Stomach (tissue), 4 donors: ENCODE measurements around the gene FGGY.

Experiments
- POLR2A ChIP-seq, 4 donors: fragments of 450-650 bp; IDR thresholded peaks; one replicate each; pipeline ENCODE4 v1.6.1; 2016; ENCODE audit warnings: antibody characterized with exemption in 4 of 4, control low read depth in 2 of 4, mild to moderate bottlenecking in 1 of 4, moderate library complexity in 1 of 4
- POLR2AphosphoS5 ChIP-seq, 3 donors: sonication (generic); formaldehyde crosslinking; IDR thresholded peaks; one replicate each; pipeline ENCODE4 v1.6.1; 2016; ENCODE audit warnings: antibody characterized with exemption in 3 of 3
- TF ChIP-seq, protein P1 (sequence below), 7 experiments: fragments of 450-650 bp in 4 of 7; fragments of 200-600 bp in 3 of 7; sonication (generic) in 3 of 7; IDR thresholded peaks; one replicate each; pipeline ENCODE4 v1.5.1; 2016 to 2019; ENCODE audit warnings: antibody characterized with exemption in 7 of 7, control low read depth in 2 of 7, mild to moderate bottlenecking in 1 of 7

DNA sequence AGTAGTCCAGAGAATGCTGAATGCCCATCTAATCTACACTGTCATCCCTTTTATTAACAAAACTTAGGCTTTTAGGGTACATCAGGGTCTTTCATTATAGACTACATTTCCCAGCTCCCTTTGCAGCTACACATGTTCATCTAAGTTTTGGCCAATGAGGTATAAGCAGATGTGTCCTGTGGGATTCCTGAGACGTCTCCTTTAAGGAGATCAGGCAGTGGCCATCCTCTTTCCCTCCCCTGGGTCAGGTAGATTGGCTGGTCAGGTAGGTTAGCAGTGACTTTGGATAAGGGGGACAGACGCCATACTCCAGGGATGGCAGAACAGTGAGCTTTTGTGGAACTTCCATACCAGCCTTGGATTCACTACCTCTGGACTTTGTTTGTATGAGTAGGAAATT lies 188.3 kb downstream of the FGGY start:
- TF ChIP-seq POLR2A (IDR thresholded peaks at IDR 0.05) (no peak), POLR2AphosphoS5 (IDR thresholded peaks at IDR 0.05) (no peak)
- TF ChIP-seq, protein P1, sequence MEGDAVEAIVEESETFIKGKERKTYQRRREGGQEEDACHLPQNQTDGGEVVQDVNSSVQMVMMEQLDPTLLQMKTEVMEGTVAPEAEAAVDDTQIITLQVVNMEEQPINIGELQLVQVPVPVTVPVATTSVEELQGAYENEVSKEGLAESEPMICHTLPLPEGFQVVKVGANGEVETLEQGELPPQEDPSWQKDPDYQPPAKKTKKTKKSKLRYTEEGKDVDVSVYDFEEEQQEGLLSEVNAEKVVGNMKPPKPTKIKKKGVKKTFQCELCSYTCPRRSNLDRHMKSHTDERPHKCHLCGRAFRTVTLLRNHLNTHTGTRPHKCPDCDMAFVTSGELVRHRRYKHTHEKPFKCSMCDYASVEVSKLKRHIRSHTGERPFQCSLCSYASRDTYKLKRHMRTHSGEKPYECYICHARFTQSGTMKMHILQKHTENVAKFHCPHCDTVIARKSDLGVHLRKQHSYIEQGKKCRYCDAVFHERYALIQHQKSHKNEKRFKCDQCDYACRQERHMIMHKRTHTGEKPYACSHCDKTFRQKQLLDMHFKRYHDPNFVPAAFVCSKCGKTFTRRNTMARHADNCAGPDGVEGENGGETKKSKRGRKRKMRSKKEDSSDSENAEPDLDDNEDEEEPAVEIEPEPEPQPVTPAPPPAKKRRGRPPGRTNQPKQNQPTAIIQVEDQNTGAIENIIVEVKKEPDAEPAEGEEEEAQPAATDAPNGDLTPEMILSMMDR (IDR thresholded peaks at IDR 0.05) = no peak
